Body of pancreas (tissue), 4 donors: ENCODE measurements around the gene TICAM1. TPM values are rescaled to one million over a fixed set of nuclear protein-coding genes. Genes with fewer than 3 reads are reported as not detected.

Experiments used
- ATAC-seq: fragments of 150-250 bp; one replicate; pipeline ENCODE4 v1.9.1; 2016
- DNase-seq, 4 donors: peaks; one replicate each; pipeline ENCODE4 v3.0.0-alpha.2; 2019
- H3K27ac ChIP-seq, 4 donors: fragments of 200-600 bp; sonication (generic); 1 replicate in 3 of 4; 2 replicates in 1 of 4; pipeline versions ENCODE4 v1.5.1 to v1.6.1; 2016 to 2019; ENCODE audit warnings: mild to moderate bottlenecking in 1 of 4, mixed read lengths in 1 of 4, moderate library complexity in 1 of 4
- H3K27me3 ChIP-seq, 2 donors: fragments of 200-600 bp; sonication (generic); one replicate each; pipeline ENCODE4 v1.6.0; 2016; ENCODE audit warnings: mild to moderate bottlenecking in 1 of 2
- H3K36me3 ChIP-seq, 2 donors: fragments of 200-600 bp; sonication (generic); replicated peaks in 1 of 2; 2 replicates each; pipeline ENCODE4 v1.5.1; 2016; ENCODE audit warnings: low read depth in 2 of 2; ENCODE audit not compliant: insufficient read depth in 1 of 2
- H3K4me1 ChIP-seq: fragments of 200-600 bp; sonication (generic); one replicate; pipeline ENCODE4 v1.6.0; 2016
- H3K4me3 ChIP-seq, 2 donors: fragments of 200-600 bp; sonication (generic); 1 replicate in 1 of 2; 2 replicates in 1 of 2; pipeline ENCODE4 v1.5.1; 2016 to 2019
- H3K9me3 ChIP-seq, 3 donors: fragments of 200-600 bp; sonication (generic); 1 replicate in 2 of 3; 2 replicates in 1 of 3; pipeline ENCODE4 v1.5.1; 2016
- CTCF ChIP-seq, 7 experiments: fragments of 450-650 bp in 4 of 7; fragments of 200-600 bp in 3 of 7; sonication (generic) in 3 of 7; IDR thresholded peaks; one replicate each; pipeline ENCODE4 v1.5.1; 2016 to 2019; ENCODE audit warnings: antibody characterized with exemption in 7 of 7
- POLR2A ChIP-seq, 3 donors: fragments of 450-650 bp; IDR thresholded peaks; one replicate each; pipeline ENCODE4 v1.6.1; 2016; ENCODE audit warnings: antibody characterized with exemption in 3 of 3, mild to moderate bottlenecking in 2 of 3
- WGBS, 2 donors: methylation state at CpG; one replicate each; pipeline ENCODE4 v1.1.5; 2017; 5-methylcytosine and 5-hydroxymethylcytosine counted together
- intact Hi-C: fragments of 100-400 bp; cut with DNase I; formaldehyde crosslinking; loops from one replicate; pipeline ENCODE4 v1.15.1; 2023
- total RNA-seq, 2 donors: library from RNA; depleted of rRNA; stranded (reverse); fragments of >200 nt; gene quantifications; one replicate each; pipeline ENCODE4 v1.1.0, GENCODE V29; 2016

The TICAM1 gene
- total RNA-seq, 2 donors from 2014 or later: 5.4 to 12.9 TPM

- no peak overlapping the region for H3K4me3 ChIP-seq
- DNase-seq: no peak
- no peak overlapping the region for H3K27ac ChIP-seq
- TF ChIP-seq CTCF (IDR thresholded peaks at IDR 0.05) (no peak), POLR2A (IDR thresholded peaks at IDR 0.05) (no peak)
- no peak for ATAC-seq
- H3K27me3 ChIP-seq: no peaks in the 10 kb centered on the region
- H3K4me1 ChIP-seq: no peaks in the 10 kb centered on the region
- H3K9me3 ChIP-seq: no peaks in the 10 kb centered on the region
- no peaks in the 10 kb centered on the region for H3K36me3 ChIP-seq
- intact Hi-C loops: no loop called here
- 37 to 43% methylated on average over 8 to 14 of the region's 14 CpGs for WGBS, 2 donors
These were observed 54.9 kb downstream of the TICAM1 start for GRCh38 chr19:4776436-4777211.

GRCh38 chr19:4775627-4776152 lies 55.8 kb downstream of the TICAM1 start:
- DNase-seq: no peak
- Histone ChIP-seq H3K4me3 (no peak overlapping the region), H3K9me3 (no peaks in the 10 kb centered on the region), H3K36me3 (no peaks in the 10 kb centered on the region), H3K27ac (no peak overlapping the region), H3K4me1 (no peaks in the 10 kb centered on the region), H3K27me3 (no peaks in the 10 kb centered on the region)
- WGBS, 2 donors: 53 to 58% methylated on average over 5 of the region's 5 CpGs
- intact Hi-C loops: no loop called here
- TF ChIP-seq CTCF (IDR thresholded peaks at IDR 0.05): no peak
- no peak for TF ChIP-seq POLR2A (IDR thresholded peaks at IDR 0.05)
- ATAC-seq: no peak

GRCh38 chr19:4774136-4774535 lies 57.4 kb downstream of the TICAM1 start:
- intact Hi-C loops: no loop called here
- ATAC-seq: no peak
- WGBS, 2 donors: 37 to 49% methylated on average over 3 of the region's 3 CpGs

GRCh38 chr19:4773047-4773640 lies 58.4 kb downstream of the TICAM1 start:
- TF ChIP-seq POLR2A (IDR thresholded peaks at IDR 0.05) (no peak), CTCF (IDR thresholded peaks at IDR 0.05) (no peak)
- H3K4me3 ChIP-seq: no peak overlapping the region
- DNase-seq (no peak), ATAC-seq (no peak)
- WGBS, 2 donors: 49 to 65% methylated on average over 6 to 9 of the region's 9 CpGs
- intact Hi-C loops: no loop called here
- no peaks in the 10 kb centered on the region for H3K4me1 ChIP-seq
- H3K36me3 ChIP-seq: no peaks in the 10 kb centered on the region
- H3K27me3 ChIP-seq: no peaks in the 10 kb centered on the region
- H3K27ac ChIP-seq: no peak overlapping the region
- H3K9me3 ChIP-seq: no peaks in the 10 kb centered on the region

More at GRCh38 chr19:4774136-4774535, 57.4 kb downstream of the TICAM1 start:
- Histone ChIP-seq H3K9me3 (no peaks in the 10 kb centered on the region), H3K36me3 (no peaks in the 10 kb centered on the region), H3K4me3 (no peak overlapping the region), H3K27me3 (no peaks in the 10 kb centered on the region), H3K27ac (no peak overlapping the region), H3K4me1 (no peaks in the 10 kb centered on the region)
- no peak for DNase-seq
- TF ChIP-seq CTCF (IDR thresholded peaks at IDR 0.05) (no peak), POLR2A (IDR thresholded peaks at IDR 0.05) (no peak)
